DND-41 (cell line): ENCODE data around the gene IFNL3.

ENCODE experiments used
- CTCF ChIP-seq: IDR thresholded peaks from 2 replicates; pipeline ENCODE4 v1.5.1; 2012; ENCODE audit warnings: borderline replicate concordance, low read length, moderate library complexity, mild to moderate bottlenecking; ENCODE audit not compliant: poor library complexity, severe bottlenecking; ENCODE audit errors: extremely low read depth
- EZH2 ChIP-seq: IDR thresholded peaks from 3 replicates; pipeline ENCODE4 v1.6.1; 2012; ENCODE audit warnings: borderline replicate concordance, low read depth, mild to moderate bottlenecking, moderate library complexity, low read length, inconsistent platforms; ENCODE audit not compliant: severe bottlenecking

- TF ChIP-seq CTCF (no peak), EZH2 (no peak)
These were observed 39.2 kb upstream of the IFNL3 start for GRCh38 chr19:39284032-39284431.
